ENCODE results near the gene IQSEC2.

Gene IQSEC2

DNA sequence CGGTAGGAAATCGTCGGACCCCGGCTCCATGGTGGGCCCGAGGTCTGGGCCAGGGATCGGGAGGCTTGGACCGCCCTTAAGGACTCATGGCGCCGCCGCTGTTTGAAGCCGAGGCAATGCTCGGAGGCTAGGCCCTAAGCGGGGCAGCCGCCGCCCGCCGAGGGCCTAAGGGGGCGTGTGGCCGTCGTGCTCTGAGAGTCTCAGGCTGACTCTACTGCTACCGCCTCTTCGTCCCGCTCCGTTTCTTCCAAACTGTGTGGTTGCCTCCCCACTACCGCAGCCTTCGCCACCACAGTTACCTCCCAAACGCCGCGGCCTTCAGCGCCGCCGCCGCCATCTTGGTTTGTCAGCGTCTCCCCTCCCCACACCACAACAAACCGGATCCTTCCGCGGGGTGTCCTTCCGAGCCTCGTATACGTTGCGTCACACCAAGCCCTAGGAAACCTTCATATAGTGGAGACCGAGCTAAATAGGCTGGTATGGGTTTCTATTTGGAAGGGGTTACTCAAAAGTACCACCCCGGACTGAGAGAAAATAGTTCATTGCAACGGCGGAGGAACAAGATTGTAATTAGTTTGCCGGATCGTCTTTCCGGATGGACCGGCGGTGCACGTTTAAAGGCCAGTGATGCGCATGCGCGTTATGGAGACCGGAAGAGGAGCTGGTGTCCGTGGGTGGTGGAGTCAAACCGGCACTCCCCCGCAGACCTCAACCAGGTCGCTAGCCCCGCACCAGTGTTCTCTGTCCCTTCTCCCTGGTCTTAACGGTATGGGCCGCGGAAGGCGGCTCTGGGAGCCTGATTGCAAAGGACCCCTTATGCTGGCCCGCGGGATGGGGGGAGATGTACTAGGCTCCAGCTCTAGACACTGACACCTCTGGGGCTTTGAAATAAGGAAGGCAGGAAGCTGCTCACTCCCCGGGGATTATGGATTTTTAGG is 56.3 kb downstream of the IQSEC2 start, which contains the start of gene KDM5C:
Gene KDM5C (minus strand): TSS at position 348 of the 938 bp plus-strand sequence. CDS start 318 bp downstream, at position 30.
- TF ChIP-seq, protein P1, sequence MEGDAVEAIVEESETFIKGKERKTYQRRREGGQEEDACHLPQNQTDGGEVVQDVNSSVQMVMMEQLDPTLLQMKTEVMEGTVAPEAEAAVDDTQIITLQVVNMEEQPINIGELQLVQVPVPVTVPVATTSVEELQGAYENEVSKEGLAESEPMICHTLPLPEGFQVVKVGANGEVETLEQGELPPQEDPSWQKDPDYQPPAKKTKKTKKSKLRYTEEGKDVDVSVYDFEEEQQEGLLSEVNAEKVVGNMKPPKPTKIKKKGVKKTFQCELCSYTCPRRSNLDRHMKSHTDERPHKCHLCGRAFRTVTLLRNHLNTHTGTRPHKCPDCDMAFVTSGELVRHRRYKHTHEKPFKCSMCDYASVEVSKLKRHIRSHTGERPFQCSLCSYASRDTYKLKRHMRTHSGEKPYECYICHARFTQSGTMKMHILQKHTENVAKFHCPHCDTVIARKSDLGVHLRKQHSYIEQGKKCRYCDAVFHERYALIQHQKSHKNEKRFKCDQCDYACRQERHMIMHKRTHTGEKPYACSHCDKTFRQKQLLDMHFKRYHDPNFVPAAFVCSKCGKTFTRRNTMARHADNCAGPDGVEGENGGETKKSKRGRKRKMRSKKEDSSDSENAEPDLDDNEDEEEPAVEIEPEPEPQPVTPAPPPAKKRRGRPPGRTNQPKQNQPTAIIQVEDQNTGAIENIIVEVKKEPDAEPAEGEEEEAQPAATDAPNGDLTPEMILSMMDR (IDR thresholded peaks at IDR 0.05; ENCODE audit: control insufficient read depth, extremely low read depth, insufficient read depth) = no peak
- peak within 1 kb of the TSS; percentile 88 for H3K4me3 ChIP-seq (ENCODE audit: low read depth, low read length)
- DNase-seq (ENCODE audit: low read depth) = peak; percentile 68

DNA sequence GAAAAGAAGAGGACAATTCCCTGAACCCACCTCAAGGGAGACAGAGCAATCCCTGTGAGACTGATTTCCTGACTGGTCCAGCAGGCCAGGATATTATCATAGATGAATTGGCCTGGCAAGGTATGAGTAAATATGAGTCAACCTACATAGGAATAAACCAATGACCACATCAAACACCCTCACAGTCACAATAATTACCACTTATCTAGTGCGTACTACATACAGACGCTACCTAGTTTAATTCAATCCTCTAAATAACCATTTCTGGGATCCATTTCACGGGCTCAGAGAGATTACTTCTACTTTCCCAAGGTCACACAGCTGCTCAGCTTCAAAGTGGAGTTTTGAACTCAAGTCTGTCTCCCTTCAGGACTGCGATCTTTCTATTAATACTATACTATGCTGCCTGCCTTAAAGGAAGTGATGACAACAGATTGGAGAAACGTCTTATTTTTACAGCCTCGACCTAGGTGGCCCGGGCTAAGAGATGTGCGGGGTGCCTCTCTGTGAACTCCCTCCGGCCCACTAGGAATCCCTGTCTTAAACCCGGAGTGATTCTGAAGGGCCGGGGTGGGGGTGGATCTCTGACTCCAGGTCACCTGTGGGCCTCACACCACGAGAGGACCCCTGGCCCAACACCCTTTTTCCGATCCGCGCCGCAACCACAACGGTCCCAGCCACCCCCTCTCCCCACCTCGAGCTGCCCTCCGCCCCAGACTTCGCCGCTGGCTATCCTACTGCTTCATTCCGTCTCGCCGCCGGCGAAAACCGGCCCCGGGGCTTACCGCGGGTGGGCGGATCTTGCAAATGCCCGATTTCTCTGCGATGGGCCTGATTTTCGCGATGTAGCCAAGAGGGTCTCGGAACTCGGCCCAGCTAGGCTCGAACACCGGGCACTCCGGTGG is 57.2 kb downstream of the IQSEC2 start:
- TF ChIP-seq, protein P1 (IDR thresholded peaks at IDR 0.05; ENCODE audit: control insufficient read depth, extremely low read depth, insufficient read depth) = no peak
- no peak for DNase-seq (ENCODE audit: low read depth)
- peak overlapping the region; percentile 88 for H3K4me3 ChIP-seq (ENCODE audit: low read depth, low read length)

DNA sequence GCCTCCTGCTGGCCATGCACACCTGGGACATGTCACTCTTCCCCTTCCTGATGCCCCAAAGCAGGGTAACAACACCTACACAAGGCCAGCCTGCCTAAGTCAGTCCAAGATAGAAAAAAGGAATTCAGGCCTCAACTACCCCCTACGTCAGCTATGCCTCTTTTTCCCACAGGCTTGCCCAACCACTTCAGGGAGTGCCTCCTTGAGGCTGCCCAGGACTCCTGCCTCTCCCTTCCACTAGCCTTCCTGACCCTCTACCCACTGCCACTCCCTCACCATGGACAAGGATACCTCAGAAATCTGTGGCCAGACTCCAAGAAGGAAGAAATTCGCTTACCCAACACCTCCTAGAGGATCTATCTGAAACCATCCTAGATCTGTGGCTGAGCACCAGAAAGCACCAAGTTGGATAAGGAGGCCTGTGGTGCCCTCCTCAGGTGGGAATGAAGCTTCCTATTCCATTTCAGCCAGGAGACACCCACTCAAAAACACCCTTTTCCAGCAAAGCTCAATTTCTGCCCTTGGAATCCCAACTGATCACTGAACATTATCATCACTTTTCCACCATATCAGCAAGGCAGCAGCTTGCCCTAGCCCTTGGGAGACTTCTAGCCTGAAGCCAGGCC is 58.2 kb downstream of the IQSEC2 start:
- DNase-seq (ENCODE audit: low read depth) = no peak
- TF ChIP-seq, protein P1 (IDR thresholded peaks at IDR 0.05; ENCODE audit: control insufficient read depth, extremely low read depth, insufficient read depth) = no peak
- H3K4me3 ChIP-seq (ENCODE audit: low read depth, low read length) = peak overlapping the region; percentile 88
